Activated CD8-positive, alpha-beta memory T cell treated with anti-CD3 and anti-CD28 coated beads for 1 hour (primary cell): ENCODE results near the gene ANXA5.
"Not testable (repeated sequence)": the region's sequence is repeated elsewhere in the genome, so short reads cannot be mapped to it uniquely, and the experiment has no call there.

Experiments
- DNase-seq, 2 donors: peaks; one replicate each; pipeline ENCODE4 v3.0.0-alpha.2; 2020; ENCODE audit warnings: low read depth in 1 of 2; ENCODE audit errors: extremely low read depth in 1 of 2

The ANXA5 gene

DNA sequence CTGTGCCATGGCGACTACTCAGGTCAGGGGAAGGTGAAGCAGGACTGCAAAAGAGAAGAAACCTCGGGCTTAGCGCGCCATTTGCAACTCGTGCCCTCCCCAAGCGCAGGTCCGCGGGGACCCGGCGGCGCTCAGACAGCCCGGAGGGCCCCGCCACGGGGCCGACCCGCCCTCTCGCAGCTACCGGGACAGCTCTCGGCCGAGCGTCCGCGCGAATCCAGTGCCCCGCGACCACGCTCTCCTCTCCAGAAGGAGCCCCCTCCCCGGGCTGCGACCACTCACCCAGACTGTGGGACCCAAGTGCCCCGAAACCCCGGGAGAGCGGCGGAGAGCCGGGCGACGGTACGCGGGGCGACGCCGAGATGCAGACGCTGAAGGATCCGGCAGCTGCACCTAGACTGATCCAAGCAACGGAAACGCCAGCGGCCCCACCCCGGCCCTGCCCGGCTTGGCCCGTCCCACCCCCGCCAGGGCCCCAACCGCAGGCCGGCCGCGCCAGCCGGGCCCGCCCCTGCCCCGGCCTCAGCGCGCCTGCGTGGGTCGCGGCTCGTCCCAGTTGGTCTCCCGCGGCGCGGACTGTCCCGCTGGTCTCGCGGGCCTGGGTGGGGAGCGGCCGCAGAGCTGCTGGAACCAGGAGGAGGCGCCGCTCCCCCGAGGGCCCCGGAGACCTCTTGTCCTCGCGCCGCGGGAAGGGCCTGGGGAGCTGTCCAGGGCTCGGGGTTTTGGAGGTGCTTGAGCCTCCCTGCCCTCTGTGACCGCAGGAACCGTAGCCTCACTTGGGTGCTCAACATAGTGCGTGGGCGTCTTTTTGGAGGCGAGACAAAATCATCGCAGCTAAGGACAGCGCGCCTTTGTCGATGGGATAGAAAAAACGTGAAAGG is at the start of gene ANXA5:
Gene ANXA5, minus strand, starts transcription at position 400 of the 881 bp plus-strand sequence. Its CDS starts 391 bp downstream, at position 9.
- DNase-seq = peak in 1 of 2 donors; percentile 52

DNA sequence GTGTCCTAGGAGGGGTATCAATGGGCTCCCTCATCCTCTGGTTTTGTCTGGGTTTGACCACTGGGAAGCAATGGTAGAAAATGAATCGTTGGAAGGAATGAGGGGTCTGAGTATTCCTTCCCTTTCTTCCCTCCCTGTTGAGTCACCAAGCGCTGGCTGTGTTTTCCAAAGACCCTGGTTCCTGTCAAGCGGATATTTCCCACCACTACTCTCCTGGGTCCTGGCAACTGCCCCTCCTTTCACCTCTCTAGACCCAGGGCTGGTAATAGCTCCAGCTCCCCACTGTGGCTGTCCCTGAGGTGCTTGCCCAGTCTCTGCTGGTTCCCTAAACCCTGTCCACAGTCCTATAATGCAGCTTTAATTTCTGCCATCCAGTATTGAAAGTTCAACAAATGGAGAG is 46.0 kb upstream of the ANXA5 start:
- DNase-seq = no peak

DNA sequence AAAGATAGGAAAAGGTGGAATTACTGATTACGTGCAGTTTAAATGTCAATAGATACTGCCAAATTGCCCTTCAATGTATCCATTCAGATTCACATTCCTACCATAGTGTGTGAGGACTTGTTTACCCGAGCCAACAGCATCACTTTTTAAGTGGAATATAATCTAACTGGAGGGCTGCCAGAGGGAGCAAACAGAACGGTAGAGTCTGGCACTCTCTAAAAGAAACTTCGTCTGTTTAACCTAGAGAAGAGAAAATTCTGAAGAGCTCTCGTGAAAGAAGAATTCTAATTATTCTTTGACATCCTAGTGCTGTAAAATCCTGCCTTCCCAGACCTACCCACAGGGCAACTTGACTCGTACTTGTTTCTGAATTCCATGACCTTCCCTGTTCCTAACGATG is 45.0 kb upstream of the ANXA5 start:
- no peak for DNase-seq

DNA sequence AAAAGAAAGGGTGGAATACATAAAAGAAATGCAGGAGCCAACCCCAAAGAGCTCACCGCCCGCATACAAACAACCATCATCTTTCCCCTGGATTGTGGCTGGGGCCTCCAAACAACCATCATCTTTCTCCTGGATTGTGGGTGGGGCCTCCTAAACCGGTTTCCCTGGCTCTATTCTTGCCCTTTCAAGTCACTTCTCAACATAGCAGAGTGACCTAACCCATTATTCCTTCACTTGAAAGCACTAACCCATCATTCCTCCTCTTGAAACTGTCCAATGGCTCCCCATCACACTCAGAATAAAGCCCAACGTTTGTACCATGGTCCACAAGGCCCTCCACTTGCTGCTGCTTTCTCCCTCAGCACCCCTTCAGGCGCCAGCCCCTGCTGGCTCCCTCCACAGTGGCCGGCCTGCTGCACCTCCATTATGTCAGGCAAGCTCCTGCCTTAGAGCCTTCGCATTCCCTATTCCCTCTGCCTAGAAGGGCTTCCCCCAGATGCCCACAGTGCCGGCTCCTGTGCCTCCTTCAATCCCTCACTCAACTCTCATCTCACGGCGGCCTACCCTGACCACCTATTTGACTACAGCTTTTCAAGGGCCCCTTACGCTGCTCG is 44.1 kb upstream of the ANXA5 start:
- no peak for DNase-seq

DNA sequence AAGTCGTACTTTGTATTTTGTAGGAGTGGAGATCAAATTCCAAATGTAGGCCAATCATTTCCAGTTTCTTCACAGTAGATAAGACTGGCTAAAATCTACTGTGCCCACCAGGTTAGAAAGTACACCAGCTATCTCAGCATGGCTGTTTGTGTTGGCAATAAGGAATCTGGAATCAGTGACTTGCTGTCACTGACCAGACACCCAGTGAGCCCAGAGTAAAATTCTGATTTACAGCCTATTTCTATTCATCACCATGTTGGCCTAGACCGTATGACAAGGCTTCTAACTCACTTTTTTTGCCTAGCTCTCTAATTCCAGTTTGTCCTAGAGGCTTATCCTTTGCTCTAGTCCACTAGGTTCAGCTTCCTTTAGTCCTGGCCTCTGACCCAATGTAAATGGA is 42.8 kb upstream of the ANXA5 start:
- DNase-seq = no peak

DNA sequence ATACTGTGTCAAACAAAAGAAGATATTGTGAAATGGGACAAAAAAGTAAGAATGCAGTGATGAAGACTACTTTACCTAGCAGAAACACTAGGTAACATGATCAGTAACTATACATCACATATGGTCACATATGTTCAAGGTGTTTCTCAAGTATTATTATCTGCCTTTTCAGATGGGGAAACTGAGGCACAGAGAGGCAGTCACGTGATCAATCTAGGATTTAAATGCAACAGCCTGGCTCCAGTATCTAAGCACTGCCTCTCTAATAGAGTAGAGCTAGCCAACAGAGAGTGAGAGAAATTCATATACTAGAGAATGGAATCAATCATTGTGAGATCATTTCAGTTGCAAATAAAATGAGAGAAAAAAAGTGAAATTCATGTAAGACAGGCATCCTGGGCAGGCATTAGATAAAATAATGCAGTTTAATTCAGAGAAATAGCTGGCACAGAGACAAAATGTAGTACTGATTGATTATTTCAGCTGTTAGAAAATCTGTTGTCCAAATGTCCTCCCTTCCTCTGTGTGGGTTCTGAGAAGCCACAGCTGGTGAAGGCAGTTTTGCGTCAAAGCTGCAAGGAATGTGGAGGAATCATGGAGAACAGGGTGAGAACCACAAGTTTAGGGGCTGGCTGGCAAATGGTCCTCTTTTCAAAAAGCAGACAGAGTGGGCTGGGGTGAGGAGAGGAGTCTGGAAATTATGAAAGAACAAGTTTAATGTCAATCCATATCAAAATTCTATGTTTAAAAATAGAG is 42.2 kb upstream of the ANXA5 start:
- no peak for DNase-seq

DNA sequence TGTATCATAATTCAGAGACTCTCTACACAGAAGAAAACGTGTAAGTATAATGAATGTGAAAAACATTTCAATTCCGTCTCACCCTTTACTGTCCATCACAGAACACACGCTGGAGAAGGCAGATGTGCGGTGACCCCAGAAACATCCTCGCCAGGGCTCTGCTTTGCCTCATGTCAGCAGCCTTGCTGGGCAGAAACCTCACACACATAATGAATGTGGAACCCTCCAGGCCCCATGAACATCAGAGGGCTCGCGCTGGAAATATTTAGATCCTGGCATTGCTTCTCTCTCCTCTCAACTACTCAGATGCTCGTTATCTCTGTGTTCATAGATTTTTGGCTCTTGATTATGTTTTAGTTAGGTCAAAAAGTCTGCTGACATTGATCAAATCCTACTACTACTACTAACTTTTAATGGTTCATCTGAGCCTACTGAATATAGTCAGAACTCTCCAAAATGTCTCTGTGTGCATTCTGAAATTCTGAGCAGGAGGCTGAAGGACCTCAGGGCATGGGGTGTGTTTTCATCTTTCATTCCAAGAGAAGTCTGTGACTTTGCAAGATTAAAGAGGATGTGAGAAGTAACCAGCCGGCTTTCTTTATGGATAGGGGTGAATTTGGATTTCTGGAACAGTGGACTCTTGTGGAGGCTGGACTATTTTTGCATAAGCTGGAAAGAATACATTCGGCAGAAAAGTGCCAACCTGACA is 41.2 kb upstream of the ANXA5 start:
- DNase-seq = no peak

DNA sequence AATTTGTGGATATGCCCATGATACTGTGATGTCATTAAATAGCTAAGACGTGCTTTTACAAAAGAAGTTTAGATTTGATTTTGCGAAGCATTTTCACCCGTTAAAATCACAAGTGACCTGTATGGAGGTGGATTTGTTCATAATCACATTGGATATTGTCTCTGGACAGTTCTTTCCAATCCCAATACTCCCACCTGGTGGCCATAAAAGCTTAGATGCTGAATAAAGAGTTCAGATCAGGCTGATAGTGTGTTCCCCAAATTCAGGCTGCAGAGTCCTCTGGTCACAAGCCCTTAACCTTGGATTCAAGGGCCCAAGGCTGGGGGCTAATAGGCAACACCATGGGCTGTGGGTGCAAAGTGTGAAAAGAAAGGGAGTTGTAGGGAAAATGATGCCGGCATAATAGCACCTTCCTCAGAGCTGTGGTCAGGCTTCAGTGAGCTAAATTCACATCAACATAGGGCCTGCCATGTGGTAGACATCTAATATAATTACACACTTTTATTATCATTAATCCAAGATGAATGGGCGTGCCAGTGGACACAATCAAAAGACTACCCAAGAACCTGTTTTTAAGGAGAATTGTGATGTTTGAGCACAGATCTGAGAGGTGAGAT is 40.1 kb upstream of the ANXA5 start:
- DNase-seq = no peak

DNA sequence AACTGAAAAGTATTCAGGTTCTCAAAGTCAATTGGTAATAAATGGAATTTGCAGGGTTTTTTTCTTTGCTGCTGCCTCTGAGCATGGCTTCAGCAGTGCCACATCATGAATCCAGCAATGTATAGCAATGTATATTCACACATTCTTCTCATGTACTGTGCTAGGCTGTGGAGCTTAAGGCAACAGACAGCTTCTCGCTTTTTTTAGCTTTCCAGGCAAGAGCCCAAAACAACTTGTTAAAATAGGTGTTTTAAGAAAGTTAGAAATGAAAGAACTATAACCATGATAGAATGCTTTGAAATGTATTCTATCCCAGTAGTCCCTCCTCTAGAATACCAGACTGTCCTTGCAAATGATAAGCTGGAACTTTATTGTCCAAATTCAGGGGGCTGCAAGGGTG is 37.8 kb upstream of the ANXA5 start:
- DNase-seq = no peak

DNA sequence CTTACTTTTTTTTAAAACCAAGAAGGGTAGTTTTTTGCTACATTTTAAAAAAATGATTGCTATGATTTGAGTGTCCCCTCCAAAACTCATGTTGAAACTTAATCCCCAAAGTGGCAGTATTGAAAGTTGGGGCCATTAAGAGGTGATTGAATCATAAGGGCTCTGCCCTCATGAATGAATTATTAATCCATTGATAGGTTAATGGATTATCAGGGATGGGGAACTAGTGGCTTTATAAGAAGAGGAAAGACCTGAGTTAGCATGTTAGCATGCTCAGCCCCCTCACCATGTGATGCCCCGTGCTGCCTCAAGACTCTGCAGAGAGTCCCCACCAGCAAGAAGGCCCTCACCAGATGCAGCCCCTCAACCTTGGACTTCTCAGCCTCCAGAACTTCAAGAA is 37.2 kb upstream of the ANXA5 start:
- DNase-seq = no peak

DNA sequence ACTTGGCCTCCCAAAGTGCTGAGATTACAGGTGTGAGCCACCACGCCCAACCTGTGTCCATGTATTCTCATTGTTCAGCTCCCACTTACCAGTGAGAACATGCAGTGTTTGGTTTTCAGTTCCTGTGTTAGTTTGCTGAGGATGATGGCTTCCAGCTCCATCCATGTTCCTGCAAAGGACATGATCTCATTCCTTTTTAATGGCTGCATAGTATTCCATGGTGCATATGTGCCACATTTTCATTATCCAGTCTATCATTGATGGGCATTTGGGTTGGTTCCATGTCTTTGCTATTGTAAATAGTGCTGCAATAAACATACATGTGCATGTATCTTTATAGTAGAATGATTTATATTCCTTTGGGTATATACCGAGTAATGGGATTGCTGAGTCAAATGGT is 33.0 kb upstream of the ANXA5 start:
- DNase-seq = not testable (repeated sequence)

DNA sequence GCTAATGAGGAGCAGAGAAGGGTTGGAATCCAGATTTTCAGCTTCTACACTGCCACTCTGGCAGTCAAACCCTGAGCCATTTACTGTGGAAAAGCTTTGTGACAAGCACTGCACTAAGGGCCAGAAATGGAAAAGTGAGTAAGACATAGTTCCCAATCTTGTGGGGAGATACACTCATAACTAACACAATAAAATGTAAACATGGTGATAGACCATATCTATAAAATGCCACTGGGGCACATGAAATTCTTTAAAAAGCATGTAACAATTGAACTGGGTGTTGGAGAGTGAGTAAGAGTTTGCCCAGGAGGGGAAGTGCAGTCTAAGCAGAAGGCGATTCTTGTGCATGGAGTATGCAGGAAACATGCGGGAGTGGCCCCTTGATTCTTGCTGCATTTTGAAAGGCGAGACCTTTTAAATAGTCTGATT is 32.0 kb upstream of the ANXA5 start:
- DNase-seq = no peak

DNA sequence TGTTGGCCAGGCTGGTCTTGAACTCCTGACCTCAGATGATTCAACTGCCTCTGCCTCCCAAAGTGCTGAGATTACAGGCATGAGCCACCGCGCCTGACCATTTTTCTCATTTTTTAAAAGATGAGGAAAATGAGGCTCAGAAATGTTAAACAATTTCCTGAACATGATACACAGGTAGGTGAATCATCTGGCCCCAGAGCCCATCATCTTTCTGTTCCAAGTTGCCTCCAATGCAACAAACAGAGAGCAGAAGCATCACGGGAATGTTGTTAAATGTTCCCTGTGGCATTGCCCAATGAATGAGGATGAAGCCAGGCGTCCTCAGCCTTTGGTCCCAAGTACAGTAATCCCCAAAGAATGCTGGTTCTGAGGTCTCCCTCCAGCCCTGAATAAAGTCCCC is 31.3 kb upstream of the ANXA5 start:
- no peak for DNase-seq

DNA sequence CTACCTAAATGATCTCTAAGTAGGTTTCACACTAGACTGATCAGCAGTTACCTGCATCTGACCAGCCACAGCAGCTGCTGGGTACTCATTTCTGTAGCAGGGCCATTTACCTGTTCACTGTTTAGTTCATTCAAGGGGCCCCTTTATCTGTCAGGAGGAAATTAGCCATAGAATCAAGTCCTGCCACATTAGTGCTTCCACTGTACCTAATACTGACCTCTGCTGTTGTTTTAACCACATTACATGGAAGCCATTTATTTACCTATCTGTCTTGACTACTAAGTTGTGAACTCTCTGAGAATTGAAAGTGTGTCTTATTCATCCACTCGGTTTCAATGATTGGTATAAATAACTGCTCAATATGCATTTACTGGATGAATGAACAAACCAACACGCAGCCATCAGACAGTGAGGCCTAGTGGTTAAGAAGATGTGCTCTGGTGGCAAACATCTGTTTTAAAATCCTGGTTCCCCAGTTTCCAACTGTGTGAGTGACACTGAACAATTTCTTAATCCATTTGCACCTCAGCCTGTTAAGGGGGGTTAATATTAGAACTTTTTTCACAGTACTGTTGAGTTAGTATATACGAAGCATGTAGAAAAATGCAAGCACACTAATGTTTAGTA is 30.0 kb upstream of the ANXA5 start:
- no peak for DNase-seq

DNA sequence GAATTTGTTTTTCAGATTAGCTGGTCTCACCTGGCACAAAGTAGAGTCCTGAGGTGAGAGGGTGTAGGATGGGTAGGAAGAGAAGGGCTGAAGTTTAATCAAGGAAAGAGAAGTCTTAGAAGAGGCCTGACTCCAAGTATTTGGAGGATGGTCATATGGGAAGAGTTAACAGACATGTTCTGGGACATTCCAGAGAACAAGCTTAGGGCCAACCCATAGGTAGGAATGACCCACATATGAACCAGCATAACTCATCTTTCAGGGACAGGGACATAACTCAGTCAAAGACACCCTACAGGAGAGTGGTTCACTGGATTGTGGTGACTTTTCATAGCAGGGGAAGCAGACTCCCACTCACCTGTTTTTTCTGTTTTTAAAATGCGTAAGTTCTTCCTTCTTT is 27.9 kb upstream of the ANXA5 start:
- no peak for DNase-seq

DNA sequence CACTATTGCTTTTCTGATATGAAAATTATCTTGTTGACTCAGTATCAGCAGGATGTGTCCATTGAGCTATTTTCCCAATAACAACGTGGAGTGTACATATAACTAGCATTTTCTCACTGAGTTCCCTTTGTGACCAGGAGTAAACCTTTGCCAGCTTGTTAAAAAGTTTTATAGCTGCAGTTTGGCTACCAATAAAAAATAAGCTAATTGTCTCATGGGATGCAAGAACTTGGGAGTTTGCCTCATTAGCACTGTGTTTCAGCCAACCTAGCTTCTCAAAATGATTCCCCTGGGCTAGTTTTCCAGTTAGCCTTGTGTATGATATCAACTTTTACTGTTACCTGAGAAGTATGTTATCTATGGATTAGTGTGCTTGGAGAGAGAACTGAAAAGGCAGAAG is 24.9 kb upstream of the ANXA5 start:
- no peak for DNase-seq

DNA sequence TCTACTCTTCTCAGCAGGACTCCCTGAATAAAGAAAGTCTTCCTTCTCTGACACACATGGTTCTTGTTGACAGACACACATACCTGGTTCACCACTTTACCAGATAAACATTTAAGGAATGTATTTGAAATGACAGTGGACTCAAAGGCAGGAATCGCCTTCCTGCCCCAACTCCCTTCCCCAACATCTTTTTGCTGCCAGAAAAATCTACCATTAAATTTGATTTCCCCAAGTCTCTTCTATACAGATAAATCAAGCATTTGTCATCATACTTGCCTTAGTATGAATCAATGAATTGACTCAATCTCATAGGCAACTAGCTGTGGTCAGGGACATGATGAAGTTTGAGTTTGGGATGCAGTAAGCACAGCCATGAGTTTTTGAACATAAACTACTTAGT is 23.3 kb upstream of the ANXA5 start:
- DNase-seq = no peak

DNA sequence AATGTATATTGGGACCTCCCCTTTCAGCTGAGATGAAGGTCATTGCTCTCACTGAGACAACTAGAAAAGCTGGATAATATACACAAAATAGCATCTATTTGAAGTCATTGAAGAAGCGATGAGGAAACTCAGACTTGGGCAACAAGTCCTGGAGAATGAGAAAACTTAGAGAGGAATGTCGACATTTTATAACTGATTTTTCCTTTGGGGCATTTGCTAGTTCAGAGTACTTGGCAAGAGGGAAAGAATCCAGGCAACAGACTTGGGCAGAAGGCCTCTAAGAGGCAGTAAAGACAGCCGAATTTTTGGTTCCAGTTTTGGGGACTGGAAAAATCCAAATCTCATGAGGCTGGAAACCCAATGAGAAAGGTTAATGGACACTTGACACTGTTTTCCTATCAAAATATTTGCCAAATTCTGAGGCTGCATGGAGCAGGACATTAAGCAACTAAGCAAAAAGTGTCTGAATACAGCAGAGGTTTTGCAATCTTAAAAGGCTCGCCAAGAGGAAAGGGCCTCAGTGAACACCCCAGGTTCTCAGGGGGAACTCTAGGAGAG is 21.0 kb upstream of the ANXA5 start:
- DNase-seq = no peak

DNA sequence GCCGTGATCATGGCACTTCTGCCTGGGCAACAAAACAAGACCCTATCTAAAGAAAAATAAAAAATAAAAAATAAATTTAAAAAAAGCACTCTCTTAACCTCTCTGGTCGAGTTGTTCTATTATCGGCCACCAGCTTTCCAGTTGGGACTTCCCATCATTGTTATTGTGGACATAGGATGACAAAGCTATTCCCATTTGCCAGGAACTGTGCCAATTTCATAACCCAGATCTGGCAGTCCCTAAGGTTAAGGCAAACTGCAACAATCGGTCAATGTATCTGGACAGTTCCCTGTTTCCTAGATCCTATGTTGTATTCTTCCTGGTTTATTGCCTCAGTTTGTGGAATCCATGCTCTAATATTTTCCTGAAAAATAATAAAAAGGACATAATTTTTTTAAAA is 17.8 kb upstream of the ANXA5 start:
- DNase-seq = no peak

DNA sequence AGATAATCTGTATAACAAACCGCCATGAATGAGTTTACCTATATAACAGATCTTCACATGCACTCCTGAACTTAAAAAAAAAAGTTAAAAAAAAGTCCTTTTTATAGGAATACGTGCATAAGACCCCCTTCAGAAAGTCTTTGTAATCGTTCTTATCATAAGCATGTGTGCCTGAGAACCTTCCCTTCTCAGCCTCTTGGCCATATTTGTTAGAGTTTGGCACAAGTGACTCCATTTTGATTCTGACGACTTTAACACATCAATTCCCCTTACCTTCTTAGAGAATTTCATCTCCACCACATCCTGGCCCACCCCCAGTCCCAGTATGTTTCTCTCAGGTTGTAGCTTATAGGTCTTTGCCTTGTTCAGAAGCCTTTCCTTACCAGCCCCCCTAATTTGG is 16.0 kb upstream of the ANXA5 start:
- no peak for DNase-seq
